ENCODE measurements around the gene GSK3A.

GSK3A gene

GRCh38 chr19:42242512-42243409 lies at the start of gene GSK3A:
Gene GSK3A, minus strand, starts transcription at chr19:42242602. Its CDS starts 137 bp downstream, at chr19:42242465.
- DNase-seq = peak; percentile 100

- no peak for DNase-seq
These were observed 49.0 kb upstream of the GSK3A start for GRCh38 chr19:42291435-42291810.

- DNase-seq = no peak
These were observed 48.4 kb upstream of the GSK3A start for GRCh38 chr19:42290523-42291434.

GRCh38 chr19:42290136-42290522 lies 47.7 kb upstream of the GSK3A start:
- no peak for DNase-seq

GRCh38 chr19:42289556-42290041 lies 47.2 kb upstream of the GSK3A start:
- DNase-seq = no peak

GRCh38 chr19:42288881-42289555 lies 46.6 kb upstream of the GSK3A start:
- no peak for DNase-seq

- DNase-seq = no peak
These were observed 46.0 kb upstream of the GSK3A start for GRCh38 chr19:42288387-42288786.

GRCh38 chr19:42287827-42288107 lies 45.4 kb upstream of the GSK3A start:
- no peak for DNase-seq

- no peak for DNase-seq
These were observed 44.8 kb upstream of the GSK3A start for GRCh38 chr19:42287017-42287826.

- DNase-seq = no peak
These were observed 44.1 kb upstream of the GSK3A start for GRCh38 chr19:42286349-42287016.

- no peak for DNase-seq
These were observed 43.6 kb upstream of the GSK3A start for GRCh38 chr19:42285988-42286348.

GRCh38 chr19:42285541-42285941 lies 43.1 kb upstream of the GSK3A start:
- no peak for DNase-seq

GRCh38 chr19:42284591-42285341 lies 42.4 kb upstream of the GSK3A start:
- no peak for DNase-seq

GRCh38 chr19:42284066-42284501 lies 41.7 kb upstream of the GSK3A start:
- no peak for DNase-seq

- no peak for DNase-seq
These were observed 41.0 kb upstream of the GSK3A start for GRCh38 chr19:42283188-42284065.

- no peak for DNase-seq
These were observed 40.4 kb upstream of the GSK3A start for GRCh38 chr19:42282819-42283187.

GRCh38 chr19:42281827-42282762 lies 39.7 kb upstream of the GSK3A start:
- DNase-seq = no peak

- DNase-seq = no peak
These were observed 38.9 kb upstream of the GSK3A start for GRCh38 chr19:42281146-42281826.
